GM18868 (cell line): ENCODE data around the gene SLC25A43.
"Not testable (repeated sequence)": the region's sequence is repeated elsewhere in the genome, so short reads cannot be mapped to it uniquely, and the experiment has no call there.

ENCODE experiments used
- ATAC-seq: cut with Tn5 transposase; IDR thresholded peaks from one replicate; pipeline ENCODE4 v1.9.1; 2021; ENCODE audit warnings: mild to moderate bottlenecking, moderate library complexity; ENCODE audit not compliant: unreplicated experiment

Gene SLC25A43

DNA sequence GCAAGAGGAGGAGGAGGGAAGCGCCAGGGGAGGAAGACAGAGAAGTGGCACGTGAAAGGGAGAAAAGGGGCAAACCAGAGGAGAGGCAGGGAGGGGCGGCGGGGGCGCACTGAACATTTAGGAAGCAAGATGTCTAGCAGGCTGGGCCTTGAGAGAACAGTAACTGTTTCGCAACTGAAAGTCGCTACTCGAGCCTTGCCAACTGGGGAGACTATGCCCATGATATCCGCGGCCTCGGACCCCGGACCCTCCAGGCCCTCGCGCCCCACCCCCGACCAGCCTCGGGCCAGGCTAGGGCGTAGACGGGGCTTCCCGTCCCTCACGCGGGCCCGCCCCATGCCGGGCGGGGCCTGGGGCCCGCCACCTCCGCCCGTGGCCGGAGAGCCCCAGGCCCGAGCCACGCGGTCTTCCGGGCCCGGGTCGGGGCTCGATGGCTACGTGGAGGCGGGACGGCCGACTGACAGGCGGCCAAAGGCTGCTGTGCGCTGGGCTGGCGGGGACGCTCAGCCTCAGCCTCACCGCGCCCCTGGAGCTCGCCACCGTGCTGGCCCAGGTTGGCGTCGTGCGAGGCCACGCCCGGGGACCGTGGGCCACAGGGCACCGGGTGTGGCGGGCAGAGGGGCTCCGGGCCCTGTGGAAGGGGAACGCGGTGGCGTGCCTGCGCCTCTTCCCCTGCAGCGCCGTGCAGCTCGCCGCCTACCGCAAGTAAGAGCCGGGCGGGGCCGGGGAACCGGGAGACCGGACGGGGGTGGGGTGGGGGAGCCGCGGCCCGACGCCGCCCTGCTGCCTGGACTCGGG, at the start of gene SLC25A43:
TSS of gene SLC25A43 (plus strand) at position 363 of the 798 bp plus-strand sequence. CDS start at position 431, 68 bp downstream.
- peak; percentile 96 for ATAC-seq

DNA sequence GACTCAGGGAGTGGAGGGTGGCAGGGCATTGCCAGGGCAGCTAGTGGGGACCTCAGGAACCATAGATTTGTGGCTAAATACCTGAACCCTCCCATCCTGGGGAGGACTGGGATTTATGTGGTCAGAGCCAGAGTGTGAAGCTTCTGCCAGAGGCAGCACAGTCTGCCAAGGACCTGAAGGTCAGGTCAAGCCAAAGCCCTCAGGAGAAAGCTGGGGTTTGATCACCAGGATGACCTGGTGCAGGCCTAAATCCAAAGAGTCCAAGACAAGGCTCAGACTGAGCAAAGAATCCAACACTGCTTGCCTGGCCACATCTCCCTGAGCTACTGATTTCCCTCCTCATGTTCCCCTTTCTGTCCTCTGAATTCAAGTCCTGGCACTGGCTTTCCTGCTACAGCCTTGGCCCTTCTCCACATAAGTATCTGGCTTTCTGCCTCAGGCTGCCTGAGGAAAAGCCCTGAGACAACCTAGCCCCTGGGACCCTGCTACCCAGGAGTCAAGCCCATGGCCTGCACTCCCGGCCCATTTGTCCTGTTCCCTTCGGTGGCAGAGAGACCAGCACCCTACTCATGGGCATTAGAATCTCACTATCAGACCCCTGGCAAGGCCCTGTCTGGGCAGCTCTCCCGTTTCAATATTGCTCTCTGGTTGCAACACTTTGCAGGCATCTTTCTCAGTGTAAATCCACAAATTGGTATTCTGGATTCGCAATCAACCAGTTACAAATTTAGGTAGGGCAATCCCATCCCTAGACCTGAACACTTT, 39.3 kb upstream of the SLC25A43 start:
- ATAC-seq = no peak

DNA sequence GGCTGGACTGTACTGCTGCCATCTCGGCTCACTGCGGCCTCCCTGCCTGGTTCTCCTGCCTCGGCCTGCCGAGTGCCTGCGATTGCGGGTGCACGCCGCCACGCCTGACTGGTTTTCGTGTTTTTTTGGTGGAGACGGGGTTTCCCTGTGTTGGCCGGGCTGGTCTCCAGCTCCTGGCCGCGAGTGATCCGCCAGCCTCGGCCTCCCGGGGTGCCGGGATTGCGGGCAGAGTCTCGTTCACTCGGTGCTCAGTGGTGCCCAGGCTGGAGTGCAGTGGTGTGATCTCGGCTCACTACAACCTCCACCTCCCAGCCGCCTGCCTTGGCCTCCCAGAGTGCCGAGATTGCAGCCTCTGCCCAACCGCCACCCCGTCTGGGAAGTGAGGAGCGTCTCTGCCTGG, 37.7 kb upstream of the SLC25A43 start:
- ATAC-seq = not testable (repeated sequence)

DNA sequence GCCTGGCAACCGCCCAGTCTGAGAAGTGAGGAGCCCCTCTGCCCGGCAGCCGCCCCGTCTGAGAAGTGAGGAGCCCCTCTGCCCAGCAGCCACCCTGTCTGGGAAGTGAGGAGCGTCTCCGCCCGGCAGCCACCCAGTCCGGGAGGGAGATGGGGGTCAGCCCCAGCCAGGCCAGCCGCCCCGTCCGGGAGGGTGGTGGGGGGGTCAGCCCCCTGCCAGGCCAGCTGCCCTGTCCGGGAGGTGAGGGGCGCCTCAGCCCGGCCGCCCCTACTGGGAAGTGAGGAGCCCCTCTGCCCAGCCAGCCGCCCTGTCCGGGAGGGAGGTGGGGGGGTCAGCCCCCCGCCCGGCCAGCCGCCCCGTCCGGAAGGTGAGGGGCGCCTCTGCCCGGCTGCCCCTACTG, 37.1 kb upstream of the SLC25A43 start:
- not testable (repeated sequence) for ATAC-seq

DNA sequence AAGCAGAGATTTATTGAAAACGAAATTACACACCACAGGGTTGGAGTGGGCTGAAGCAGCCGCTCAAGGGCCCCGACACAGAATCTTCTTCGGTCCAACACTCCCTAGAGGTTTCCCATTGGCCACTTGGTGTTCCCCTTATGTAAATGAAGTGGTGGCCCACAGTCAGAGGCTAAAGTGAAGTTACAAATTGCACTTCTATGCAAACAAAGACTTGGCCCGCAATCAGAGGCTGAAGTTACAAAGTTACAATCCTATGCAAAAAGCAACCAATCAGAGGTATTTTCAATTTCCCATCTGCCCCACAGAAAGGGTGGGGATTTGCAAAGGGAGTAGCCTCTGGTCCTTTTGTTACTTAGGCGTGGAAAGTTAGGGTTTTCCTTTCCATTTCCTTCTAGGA, 35.7 kb upstream of the SLC25A43 start:
- no peak for ATAC-seq

DNA sequence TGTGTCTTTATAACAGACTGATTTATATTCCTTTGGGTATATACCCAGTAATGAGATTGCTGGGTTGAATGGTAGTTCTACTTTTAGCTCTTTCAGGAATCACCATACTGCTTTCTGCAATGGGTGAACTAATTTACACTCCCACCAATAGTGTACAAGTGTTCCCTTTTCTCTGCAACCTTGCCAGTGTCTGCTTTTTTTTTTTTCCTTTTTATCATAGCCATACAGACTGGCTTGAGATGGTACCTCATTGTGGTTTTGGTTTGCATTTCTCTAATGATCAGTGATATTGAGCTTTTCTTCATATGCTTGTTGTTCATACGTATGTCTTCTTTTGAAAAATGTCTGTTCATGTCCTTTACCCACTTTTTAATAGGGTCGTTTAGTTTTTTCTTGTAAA, 27.3 kb upstream of the SLC25A43 start:
- ATAC-seq = not testable (repeated sequence)

DNA sequence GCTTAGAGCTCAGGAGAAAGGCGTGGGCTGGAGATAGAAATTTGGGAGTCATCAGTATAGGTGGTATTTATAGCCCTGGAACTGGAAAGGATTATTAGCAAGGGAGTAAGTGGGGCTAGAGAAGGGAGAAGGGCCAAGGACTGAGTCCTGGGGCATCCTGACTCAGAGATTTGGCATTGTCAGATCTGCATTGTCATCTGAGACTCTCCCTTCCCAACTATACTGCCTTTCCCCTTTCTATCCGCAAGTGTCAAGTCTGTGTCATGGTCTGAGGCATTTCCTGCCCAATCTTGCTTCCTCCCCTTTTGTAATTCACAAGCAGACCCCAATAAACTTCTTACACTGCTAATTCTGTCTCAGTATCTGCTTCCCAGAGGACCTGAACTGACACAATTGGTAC, 24.4 kb upstream of the SLC25A43 start:
- no peak for ATAC-seq

DNA sequence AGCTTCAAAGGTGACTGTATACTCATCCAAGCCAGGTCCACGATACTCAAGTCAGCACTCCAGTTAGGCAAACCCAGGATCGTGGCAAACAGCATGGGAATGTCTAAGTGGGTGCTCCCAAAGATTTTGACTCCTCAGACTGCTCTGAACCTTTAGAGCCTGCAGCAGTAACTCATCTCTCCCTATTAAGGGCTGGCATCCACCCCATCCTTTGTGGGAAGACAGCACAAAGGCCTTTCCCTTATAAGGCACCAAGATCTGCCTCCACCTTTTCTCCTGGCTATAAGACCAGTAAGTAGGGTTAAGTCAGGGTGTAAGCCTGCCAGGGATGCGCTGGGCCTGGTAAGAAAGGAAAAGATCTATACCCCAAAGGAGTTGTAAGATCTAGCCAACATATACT, 23.6 kb upstream of the SLC25A43 start:
- ATAC-seq = no peak

DNA sequence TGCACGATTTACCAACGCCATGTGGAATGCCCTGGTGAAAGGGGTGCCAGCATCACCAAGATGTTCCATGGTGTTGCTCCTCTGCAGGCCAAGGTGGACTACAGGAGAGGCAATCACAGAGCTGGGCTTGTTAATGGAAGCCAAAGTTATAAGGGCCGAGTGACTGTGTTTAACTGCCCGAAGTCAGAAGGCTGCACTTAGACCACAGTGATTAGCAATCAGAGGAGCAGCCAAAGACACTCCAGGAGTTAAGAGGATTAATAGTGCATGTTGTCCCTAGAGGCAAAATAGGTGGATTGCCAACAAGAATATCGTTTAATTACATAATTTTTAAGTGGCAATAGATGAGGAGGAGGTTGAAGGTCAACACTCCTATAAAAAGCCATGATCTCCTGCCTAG, 22.8 kb upstream of the SLC25A43 start:
- no peak for ATAC-seq

DNA sequence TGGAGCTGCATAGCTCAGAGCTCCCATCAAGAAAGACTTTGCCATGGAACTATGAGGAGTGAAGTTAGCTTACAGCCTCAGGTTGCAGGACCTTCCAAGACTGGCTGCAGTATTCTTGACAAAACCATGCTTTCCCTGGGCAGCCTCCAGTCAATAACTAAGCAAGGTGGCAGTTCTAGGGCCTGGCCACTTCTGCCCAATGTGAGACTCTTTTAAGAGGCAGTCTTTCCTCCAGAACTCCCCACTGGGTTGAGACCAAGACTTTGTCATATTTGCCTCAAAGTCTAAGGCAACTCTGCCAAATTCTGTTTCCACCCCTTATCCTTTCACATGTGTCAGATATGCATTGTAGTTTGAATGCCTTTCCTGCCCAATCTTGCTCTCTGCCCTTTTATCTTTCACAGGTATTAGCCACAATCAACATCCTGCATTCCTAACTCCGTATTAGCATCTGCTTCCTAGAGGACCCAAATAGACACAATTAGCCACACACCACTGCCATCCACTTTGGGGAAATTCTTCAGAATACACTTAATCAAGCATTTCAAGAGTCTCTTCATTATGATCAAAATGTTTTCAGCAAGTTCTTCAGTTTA, 17.7 kb upstream of the SLC25A43 start:
- no peak for ATAC-seq

DNA sequence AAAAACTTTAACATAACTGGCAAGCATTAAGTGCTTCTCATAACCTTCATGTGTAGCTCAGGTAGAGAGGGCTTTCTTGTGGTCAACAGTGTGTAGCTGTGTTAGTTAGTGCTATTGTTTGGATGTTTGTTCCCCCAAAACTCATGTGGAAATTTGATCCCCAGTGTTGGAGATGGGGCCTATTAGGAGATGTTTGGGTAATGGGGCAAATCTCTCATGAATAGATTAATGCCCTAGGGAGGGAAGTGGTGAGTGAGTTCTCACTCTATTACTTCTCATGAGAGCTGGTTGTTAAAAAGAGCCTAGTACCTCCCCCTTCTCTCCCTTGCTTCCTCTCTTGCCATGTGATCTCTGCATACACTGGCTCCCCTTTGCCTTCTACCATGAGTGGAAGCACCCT, 16.5 kb upstream of the SLC25A43 start:
- no peak for ATAC-seq

DNA sequence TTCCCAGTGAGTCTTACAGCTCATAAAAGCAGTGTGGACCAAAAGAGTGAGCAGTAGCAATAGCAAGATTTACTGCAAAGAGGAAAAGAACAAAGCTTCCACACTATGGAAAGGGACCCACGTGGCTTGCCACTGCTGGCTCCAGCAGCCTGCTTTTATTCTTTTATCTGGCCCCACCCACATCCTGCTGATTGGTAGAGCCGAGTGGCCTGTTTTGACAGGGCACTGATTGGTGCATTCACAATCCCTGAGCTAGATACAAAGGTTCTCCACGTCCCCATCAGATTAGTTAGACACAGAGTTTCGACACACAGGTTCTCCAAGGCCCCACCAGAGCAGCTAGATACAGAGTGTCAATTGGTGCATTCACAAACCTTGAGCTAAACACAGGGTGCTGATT, 12.5 kb upstream of the SLC25A43 start:
- not testable (repeated sequence) for ATAC-seq

DNA sequence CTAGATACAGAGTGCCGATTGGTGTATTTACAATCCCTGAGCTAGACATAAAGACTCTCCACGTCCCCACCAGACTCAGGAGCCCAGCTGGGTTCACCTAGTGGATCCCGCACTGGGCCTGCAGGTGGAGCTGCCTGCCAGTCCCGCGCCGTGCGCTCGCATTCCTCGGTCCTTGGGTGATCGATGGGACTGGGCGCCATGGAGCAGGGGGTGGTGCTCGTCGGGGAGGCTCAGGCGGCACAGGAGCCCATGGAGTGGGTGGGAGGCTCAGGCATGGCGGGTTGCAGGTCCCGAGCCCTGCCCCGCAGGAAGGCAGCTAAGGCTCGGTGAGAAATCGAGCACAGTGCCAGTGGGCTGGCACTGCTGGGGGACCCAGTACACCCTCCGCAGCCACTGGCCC, 11.7 kb upstream of the SLC25A43 start:
- not testable (repeated sequence) for ATAC-seq

DNA sequence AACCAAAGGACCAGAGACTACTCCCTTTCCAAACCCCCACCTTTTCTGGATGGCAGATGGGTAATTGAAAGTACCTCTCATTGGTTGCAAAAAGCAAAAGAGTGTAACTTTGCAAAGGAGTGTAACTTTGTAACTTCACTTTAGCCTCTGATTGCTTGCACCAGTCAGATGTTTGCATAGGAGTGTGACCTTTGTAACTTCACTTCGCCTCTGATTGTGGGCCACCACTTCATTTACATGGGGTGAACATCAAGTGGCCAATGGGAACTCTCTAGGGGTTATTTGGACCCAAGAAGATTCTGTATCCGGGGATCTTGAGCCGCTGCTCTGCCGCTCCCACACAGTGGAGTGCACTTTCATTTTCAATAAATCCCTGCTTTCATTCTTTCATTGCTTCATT, 9.9 kb upstream of the SLC25A43 start:
- no peak for ATAC-seq

DNA sequence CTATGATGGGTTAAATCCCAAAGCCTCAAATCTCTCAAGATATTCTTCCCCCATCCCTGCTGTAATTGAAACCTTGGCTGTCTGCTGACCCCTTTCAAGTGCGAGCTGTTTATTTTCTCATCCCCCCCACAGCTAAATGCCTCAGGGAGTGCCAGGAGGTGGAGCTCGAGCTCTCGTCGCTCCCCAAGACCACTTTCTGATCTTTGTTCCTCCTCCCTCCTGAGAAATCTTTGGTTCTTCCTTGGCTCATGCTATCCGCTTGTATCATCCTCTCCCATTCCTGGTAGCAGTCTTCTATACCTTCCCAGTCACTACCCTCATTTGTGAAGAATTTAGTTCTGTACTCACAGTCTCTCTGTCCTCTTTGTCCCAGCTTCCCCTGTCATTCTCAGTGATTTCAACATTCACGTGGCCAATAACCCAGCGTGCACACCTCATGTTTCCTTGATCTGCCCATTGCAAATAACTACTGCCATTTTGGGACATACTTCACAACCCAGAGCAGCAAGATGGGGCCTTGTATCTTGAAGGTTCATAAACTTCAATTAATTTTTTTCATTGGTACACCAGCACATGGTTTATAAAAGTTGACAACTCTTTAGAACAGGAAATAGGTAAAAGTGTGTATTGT, 9.2 kb upstream of the SLC25A43 start:
- ATAC-seq = no peak

DNA sequence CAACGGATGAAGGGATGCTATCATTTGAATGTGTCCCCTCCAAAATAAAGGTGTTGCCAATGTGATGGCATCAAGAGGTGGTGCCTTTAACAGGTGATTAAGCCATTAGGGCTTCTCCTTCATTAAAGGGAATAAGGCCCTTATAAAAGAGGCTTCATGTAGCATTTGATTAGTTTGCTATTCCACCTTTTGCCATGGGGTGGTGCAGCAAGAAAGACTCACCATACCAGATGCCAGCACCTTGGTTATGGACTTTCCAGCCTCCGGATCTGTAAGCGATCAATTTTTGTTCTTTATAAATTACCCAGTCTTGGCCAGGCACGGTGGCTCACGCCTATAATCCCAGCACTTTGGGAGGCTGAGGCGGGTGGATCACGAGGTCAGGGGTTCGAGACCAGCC, 7.9 kb upstream of the SLC25A43 start:
- ATAC-seq = no peak

DNA sequence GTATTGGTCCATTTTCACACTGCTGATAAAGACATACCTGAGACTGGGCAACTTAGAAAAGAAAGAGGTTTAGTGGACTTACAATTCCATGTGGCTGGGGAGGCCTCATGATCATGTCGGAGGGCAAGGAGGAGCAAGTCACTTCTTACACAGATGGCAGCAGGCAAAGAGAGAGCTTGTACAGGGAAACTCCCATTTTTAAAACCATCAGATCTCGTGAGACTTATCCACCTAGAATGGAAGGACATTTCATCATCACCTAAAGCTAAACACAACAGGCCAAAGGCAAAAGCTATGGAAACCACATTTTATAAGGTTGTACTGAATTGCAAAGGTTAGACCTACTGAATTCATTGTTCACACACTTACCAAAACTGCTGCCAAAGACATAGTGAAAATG, 6.0 kb upstream of the SLC25A43 start:
- ATAC-seq = no peak

DNA sequence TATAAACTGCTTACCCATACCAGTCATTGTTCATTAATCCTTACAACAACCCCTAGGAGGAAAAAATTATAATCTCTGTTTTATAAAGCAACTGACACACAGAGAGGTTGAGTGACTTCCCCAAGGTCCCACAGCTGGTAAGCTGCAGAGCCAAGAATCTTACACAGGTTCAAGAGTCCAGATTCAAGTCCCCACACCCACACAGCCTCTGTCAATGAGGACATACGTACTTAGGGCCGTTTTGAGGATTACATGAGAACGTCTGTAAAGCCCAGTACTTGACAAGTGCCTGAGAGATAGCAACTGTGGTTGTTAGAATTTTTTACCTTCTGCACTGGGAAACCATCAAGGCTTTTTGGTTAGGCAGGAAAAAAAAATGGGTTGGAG, 556 bp upstream of the SLC25A43 start:
- ATAC-seq = peak; percentile 21

DNA sequence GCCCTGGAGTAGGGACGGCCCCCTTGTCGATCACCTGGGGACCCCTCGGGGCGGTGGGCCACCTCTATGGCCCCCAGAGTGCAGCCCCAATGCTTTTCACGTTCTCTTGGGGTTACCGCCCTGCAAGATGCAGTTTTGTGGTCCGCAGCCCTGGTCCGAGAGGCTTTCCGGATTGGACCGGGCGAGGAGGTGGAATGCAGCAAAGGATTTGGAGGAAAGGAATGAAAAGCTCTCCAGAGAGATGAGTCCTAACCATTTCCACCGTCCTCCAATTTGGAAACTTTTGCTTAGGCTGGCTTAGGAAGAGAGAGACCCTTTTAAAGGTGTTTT, 601 bp downstream of the SLC25A43 start:
- no peak for ATAC-seq

DNA sequence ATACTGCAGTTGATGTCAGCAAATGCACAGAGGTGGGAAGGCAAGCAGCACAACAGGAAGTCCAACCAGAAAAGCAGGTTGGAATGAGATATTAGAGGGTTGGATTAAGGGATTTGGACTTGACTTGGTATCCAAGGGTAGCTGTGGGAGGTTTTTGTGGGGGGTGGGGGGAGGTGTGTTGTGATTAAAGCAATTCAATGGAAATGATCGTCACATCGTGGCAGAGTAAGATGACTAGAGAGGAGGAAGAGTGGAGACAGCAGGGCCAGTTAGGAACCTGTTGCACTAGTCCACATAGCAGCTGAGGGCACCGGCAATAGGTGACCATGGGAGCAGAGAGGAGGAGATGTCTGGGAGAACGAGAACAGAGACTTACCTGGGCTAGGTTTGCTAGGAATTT, 2.4 kb downstream of the SLC25A43 start:
- no peak for ATAC-seq

DNA sequence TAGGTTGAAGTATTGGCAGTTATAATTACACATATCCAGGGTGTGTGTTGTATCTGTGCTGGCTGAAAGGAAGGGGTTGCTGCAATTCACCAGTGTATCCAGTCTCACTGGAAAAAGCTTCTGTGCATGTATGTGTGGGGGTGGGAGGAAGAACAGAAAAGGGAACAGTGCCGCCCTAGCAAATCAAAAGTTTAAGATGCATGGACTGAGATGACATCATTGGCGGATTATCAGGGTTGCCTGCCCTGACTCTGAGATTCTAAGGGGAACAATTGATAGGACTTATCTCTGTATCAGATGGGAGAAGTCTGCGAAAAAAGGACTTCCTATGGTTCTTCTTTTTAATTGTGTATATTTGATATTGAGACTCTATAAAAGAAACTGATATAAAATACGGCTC, 3.5 kb downstream of the SLC25A43 start:
- no peak for ATAC-seq

DNA sequence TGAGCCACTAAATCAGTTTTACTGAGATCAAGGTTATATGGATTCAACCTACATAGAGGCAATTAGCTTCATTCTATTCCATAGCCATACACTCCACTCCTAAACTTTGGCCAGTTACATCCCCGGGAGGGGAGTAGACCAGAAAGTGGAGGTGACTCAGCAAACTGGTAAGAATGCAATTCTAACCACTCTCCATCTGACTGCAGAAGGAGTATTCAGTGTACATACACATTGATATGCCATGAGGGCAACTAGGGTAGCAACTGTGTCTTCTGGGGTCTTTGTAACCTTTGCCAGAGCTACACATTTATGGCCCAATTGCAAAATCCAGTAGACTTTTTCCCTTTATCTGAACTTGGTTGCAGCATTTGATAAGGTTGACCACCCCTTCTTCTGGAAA, 7.6 kb downstream of the SLC25A43 start:
- no peak for ATAC-seq
